HUES64 (cell line): ENCODE results near the gene LRRC74A.

Experiments used
- H3K27ac ChIP-seq: 2 replicates; pipeline ENCODE4 v1.7.0; 2013; ENCODE audit warnings: low read depth, low read length, inconsistent platforms
- H3K27me3 ChIP-seq: 2 replicates; pipeline ENCODE4 v1.6.1; 2013; ENCODE audit warnings: mild to moderate bottlenecking, low read length; ENCODE audit not compliant: insufficient read depth
- H3K36me3 ChIP-seq: 2 replicates; pipeline ENCODE4 v1.6.1; 2013; ENCODE audit warnings: mild to moderate bottlenecking, low read length; ENCODE audit not compliant: insufficient read depth
- H3K4me1 ChIP-seq: 2 replicates; pipeline ENCODE4 v1.6.1; 2013; ENCODE audit warnings: mild to moderate bottlenecking, low read length, moderate library complexity; ENCODE audit not compliant: insufficient read depth
- H3K4me3 ChIP-seq: 2 replicates; pipeline ENCODE4 v1.5.1; 2013; ENCODE audit warnings: mild to moderate bottlenecking, low read length, moderate library complexity
- H3K9ac ChIP-seq: 2 replicates; pipeline ENCODE4 v1.6.1; 2013; ENCODE audit warnings: mild to moderate bottlenecking, low read depth, low read length
- H3K9me3 ChIP-seq: 2 replicates; pipeline ENCODE4 v1.6.1; 2013; ENCODE audit warnings: low read depth, low read length; ENCODE audit not compliant: insufficient read depth
- WGBS: fragments of 150-250, 120-280 bp; methylation state at CpG from one replicate; pipeline ENCODE4 v1.1.7; 2013; ENCODE audit warnings: missing lambda C conversion rate; 5-methylcytosine and 5-hydroxymethylcytosine counted together

Gene LRRC74A

DNA sequence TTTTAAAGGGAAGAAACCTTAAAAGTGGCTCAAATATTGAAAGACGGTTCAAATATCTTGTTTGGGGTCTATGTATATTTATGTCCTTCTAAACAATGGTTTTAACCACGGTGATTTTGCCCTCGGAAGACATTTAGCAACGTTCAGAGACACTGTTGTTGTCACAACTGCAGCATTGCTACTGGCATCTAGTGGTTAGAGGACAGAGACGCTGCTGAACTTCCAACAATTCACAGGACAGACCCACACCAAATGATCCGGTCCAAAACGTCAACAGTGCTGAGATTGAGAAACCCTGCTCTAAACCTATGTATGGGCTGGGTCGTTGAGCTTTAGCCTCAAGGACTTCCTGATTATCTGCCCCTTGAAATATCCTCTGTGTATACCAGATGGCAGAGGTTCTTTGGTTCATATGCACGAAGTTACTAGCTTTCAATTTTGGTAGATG lies 15.2 kb upstream of the LRRC74A start:
- 31% methylated on average over 9 of the region's 9 CpGs for WGBS
- Histone ChIP-seq H3K27ac (no peak overlapping the region), H3K9me3 (no peaks in the 10 kb centered on the region), H3K4me1 (peaks cover 8% of the 10 kb centered on the region; the same call in 1 of the 2 replicates), H3K27me3 (no peaks in the 10 kb centered on the region), H3K9ac (no peak overlapping the region), H3K4me3 (peak overlapping the region; percentile 68), H3K36me3 (peaks cover 36% of the 10 kb centered on the region)

GRCh38 chr14:76811561-76811960 lies 14.6 kb upstream of the LRRC74A start:
- peaks cover 8% of the 10 kb centered on the region; the same call in 1 of the 2 replicates for H3K4me1 ChIP-seq
- H3K27me3 ChIP-seq, result no peaks in the 10 kb centered on the region
- H3K27ac ChIP-seq, result no peak overlapping the region
- peaks cover 30% of the 10 kb centered on the region for H3K36me3 ChIP-seq
- WGBS, result 88% methylated on average over 3 of the region's 4 CpGs
- peak overlapping the region; percentile 68 for H3K4me3 ChIP-seq
- H3K9ac ChIP-seq, result peak overlapping the region; percentile 77; the same call in 1 of the 2 replicates
- no peaks in the 10 kb centered on the region for H3K9me3 ChIP-seq

GRCh38 chr14:76812093-76812421 lies 14.2 kb upstream of the LRRC74A start:
- no peaks in the 10 kb centered on the region for H3K9me3 ChIP-seq
- peaks cover 25% of the 10 kb centered on the region for H3K36me3 ChIP-seq
- H3K9ac ChIP-seq, result peak overlapping the region; percentile 77
- H3K4me3 ChIP-seq, result peak overlapping the region; percentile 68
- no peaks in the 10 kb centered on the region for H3K27me3 ChIP-seq
- no peak overlapping the region; the same call in 1 of the 2 replicates for H3K27ac ChIP-seq
- peaks cover 8% of the 10 kb centered on the region; the same call in 1 of the 2 replicates for H3K4me1 ChIP-seq
- 1% methylated on average over 20 of the region's 20 CpGs for WGBS

- Histone ChIP-seq H3K36me3 (peaks cover 18% of the 10 kb centered on the region), H3K27ac (peak within 1 kb of the TSS; percentile 64), H3K9me3 (no peaks in the 10 kb centered on the region), H3K27me3 (no peaks in the 10 kb centered on the region), H3K9ac (peak within 1 kb of the TSS; percentile 77), H3K4me1 (peaks cover 8% of the 10 kb centered on the region; the same call in 1 of the 2 replicates), H3K4me3 (peak within 1 kb of the TSS; percentile 68)
- 4% methylated on average over 69 of the region's 69 CpGs for WGBS
Observed at GRCh38 chr14:76812422-76813383, 13.5 kb upstream of the LRRC74A start, which contains the start of gene ANGEL1. Gene ANGEL1, minus strand, starts transcription at chr14:76812882. Its CDS starts 55 bp downstream, at chr14:76812827.

DNA sequence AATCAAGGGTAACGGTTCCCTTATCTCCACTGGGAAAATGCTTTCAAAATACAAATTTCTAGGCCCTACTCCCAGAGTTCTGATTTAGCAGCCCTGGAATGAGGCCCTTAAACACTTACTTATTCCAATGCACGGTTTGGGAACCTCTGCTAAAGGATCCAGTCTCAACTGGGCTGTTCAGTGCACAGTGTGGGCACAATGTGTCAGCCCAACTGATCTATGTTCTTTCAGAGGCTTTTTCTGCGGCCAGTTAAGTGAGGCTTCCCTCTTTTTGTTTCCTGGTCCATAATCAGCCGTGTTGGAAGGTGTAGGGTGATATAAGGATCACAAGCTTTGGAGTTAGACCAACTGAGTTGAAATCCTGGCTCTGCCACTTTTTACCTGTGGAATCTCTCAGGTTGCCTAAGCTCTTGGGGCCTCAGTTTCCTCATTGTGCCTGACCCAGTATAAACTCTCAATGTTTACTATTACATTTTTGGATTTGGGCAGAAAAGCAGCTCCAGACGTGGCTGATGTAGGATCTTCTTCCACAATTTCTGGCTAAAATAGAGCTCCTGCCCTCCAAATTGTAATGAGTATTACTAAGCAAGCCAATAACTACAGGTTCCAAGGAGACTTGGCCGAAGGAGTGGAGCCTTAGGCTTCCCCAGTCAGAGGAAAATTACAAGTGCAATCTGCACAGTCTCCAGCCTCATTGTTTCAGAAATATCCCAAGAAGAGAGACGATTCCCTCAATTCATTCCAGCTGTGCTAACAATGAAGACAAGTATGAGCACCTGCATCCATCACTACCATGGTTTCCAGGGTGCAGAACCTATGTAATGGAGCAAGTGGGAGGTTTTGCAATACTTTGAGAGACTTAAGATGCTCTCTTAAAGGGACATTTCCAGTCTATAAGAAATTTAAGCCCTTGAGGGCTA lies 11.2 kb upstream of the LRRC74A start:
- 92% methylated on average over 7 of the region's 7 CpGs for WGBS
- no peaks in the 10 kb centered on the region for H3K9me3 ChIP-seq
- H3K27ac ChIP-seq, result no peak overlapping the region
- no peaks in the 10 kb centered on the region for H3K36me3 ChIP-seq
- H3K9ac ChIP-seq, result no peak overlapping the region
- no peak overlapping the region for H3K4me3 ChIP-seq
- no peaks in the 10 kb centered on the region for H3K27me3 ChIP-seq
- H3K4me1 ChIP-seq, result peaks cover 8% of the 10 kb centered on the region; the same call in 1 of the 2 replicates

DNA sequence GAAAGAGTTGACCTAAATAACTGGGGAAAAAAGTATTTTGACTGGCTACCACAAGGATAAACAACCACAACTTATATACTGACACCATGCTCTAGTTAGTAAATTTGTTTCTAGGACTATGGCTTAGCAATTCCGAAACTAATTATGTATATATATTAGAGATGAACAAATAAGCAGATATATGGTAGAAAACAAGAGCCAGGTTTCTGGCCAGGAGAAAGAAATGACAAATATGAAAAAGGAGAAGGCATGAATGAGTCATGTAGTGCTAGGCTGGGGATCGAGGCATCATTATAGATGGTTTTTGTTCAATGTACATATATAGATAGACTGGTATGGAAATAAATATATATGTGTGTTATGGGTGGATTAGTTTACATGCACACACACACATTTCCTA lies 5.5 kb upstream of the LRRC74A start:
- Histone ChIP-seq H3K4me3 (no peak overlapping the region), H3K9me3 (no peaks in the 10 kb centered on the region), H3K9ac (no peak overlapping the region), H3K27me3 (no peaks in the 10 kb centered on the region), H3K36me3 (no peaks in the 10 kb centered on the region), H3K4me1 (no peaks in the 10 kb centered on the region), H3K27ac (no peak overlapping the region)
- 92% methylated on average over 1 of the region's 2 CpGs for WGBS

DNA sequence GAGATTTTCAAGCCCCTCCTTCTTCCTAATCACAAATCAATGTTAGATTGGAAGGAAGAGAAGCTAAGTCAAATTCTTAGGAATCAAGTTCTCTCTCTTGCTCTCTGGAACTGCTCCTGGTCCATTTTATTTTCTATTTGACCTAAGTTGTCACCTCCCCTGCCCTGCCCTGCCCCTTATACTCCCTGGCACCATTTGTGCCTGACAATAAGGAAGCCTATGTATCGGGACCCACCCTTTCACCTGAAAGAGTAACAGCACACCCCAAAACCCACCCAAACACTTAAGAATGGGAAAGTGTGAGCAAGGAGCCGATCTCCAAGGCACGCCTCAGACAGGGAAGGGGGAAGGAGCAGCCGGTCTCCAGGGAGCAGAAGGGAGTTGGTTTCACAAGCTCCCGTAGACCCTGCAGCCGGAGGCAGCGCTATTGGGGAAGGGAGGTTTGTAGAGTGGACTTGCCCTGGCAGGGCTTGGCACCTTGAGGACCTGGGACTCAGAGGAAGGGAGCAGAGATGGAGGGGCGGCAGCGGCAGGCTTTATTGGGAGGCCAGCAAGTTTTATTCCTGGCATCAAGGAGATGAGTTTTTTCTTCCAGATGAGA lies 1.6 kb downstream of the LRRC74A start:
- no peaks in the 10 kb centered on the region for H3K9me3 ChIP-seq
- H3K9ac ChIP-seq, result no peak overlapping the region
- no peak overlapping the region for H3K27ac ChIP-seq
- H3K4me1 ChIP-seq, result peaks cover 17% of the 10 kb centered on the region
- no peak overlapping the region for H3K4me3 ChIP-seq
- 86% methylated on average over 9 of the region's 9 CpGs for WGBS
- H3K27me3 ChIP-seq, result no peaks in the 10 kb centered on the region
- no peaks in the 10 kb centered on the region for H3K36me3 ChIP-seq

- no peak overlapping the region for H3K27ac ChIP-seq
- no peak overlapping the region for H3K4me3 ChIP-seq
- H3K9ac ChIP-seq, result no peak overlapping the region
- H3K36me3 ChIP-seq, result no peaks in the 10 kb centered on the region
- no peaks in the 10 kb centered on the region for H3K27me3 ChIP-seq
- 75% methylated on average over 17 of the region's 17 CpGs for WGBS
- H3K9me3 ChIP-seq, result no peaks in the 10 kb centered on the region
- peaks cover 17% of the 10 kb centered on the region for H3K4me1 ChIP-seq
Observed at GRCh38 chr14:76828339-76829012, 2.3 kb downstream of the LRRC74A start.

DNA sequence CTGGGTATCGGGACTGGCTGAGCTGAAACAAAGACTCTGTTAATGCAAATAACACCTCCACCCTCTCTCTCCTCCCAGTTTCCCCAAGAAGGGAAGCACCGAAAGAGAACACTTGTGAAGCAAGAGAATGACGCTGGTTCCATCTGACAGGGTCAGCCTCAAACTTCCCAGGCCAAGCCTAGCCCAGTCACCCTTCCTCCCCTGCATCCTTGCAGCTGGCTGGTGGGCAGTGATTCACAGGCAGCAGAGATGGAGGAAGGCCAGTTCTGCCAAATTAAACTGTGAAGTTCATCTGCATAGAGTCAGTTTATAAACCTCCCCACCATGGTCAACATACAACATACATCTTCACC lies 2.8 kb downstream of the LRRC74A start:
- Histone ChIP-seq H3K36me3 (no peaks in the 10 kb centered on the region), H3K4me3 (no peak overlapping the region), H3K9ac (no peak overlapping the region), H3K27me3 (no peaks in the 10 kb centered on the region), H3K4me1 (peaks cover 17% of the 10 kb centered on the region), H3K9me3 (no peaks in the 10 kb centered on the region), H3K27ac (no peak overlapping the region)
- WGBS, result 28% methylated on average over 3 of the region's 3 CpGs

GRCh38 chr14:76829650-76830421 lies 3.6 kb downstream of the LRRC74A start:
- 80% methylated on average over 7 of the region's 7 CpGs for WGBS
- Histone ChIP-seq H3K4me3 (no peak overlapping the region), H3K9me3 (no peaks in the 10 kb centered on the region), H3K36me3 (no peaks in the 10 kb centered on the region), H3K9ac (no peak overlapping the region), H3K27me3 (no peaks in the 10 kb centered on the region), H3K4me1 (peaks cover 17% of the 10 kb centered on the region), H3K27ac (no peak overlapping the region)
